ENCODE results near the gene GNB1. TPM values are rescaled to one million over a fixed set of nuclear protein-coding genes. Genes with fewer than 3 reads are reported as not detected.
A peak's percentile ranks its signal among the peaks of the same experiment; 100 is the strongest.

The GNB1 gene
- total RNA-seq, 1 experiment from 2014 or later: 400 TPM

DNA sequence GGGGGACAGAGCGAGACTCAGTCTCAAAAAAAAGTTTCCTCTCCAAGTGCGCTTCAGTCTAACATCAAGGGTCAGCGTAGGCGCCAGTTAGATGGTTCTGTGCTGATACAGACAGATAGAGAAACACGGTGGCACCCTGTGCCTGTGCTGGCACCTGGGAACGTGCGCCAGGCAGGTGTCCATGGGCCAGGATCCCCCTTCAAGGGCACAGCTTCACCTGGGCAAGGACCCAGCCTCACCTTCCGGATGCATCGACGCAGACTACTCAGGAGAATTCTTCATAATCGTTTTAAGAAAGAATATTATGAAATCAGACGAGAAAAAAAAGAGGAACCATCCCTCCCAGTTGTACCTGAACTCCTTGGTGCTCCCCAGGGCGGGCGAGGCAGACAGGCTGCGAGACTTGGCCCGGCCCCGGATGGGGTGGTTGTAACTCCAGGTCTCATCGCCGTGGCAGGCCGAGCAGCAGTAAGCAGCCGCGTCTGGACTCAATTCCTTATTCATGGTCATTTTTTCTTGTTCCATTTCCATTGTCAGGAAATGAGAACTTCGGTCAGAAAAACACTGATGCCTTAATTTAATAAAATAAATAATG lies 125.9 kb downstream of the GNB1 start:
- Histone ChIP-seq H3K14ac (ENCODE audit: insufficient read depth, low read length) (no peak overlapping the region; the same call in 1 of the 2 replicates), H4K8ac (replicated peaks; ENCODE audit: insufficient read length, low read depth, low read length) (no peak overlapping the region), H2BK20ac (ENCODE audit: low read depth, low read length, poor library complexity, severe bottlenecking) (no peak overlapping the region), H3K18ac (ENCODE audit: insufficient read length, low read depth, low read length) (no peak overlapping the region), H2BK15ac (ENCODE audit: low read depth, low read length) (no peak overlapping the region), H4K91ac (ENCODE audit: insufficient read length, low read depth, low read length) (no peak overlapping the region), H2BK12ac (ENCODE audit: insufficient read length, low read depth, low read length) (no peak overlapping the region), H2AK5ac (ENCODE audit: insufficient read length, low read length) (no peak overlapping the region), H3K79me1 (ENCODE audit: insufficient read depth, low read depth, low read length, poor library complexity, severe bottlenecking) (peaks cover 22% of the 10 kb centered on the region), H3T11ph (ENCODE audit: low read length) (no peak overlapping the region), H2BK5ac (ENCODE audit: insufficient read length, low read length) (no peak overlapping the region), H3K4me2 (ENCODE audit: insufficient read depth, insufficient read length, low read length) (no peak overlapping the region), H3K27ac (ENCODE audit: insufficient read length, low read depth, low read length) (no peak overlapping the region), H3K9me3 (ENCODE audit: control insufficient read depth, low read depth, low read length) (no peaks in the 10 kb centered on the region), H3K4me1 (ENCODE audit: insufficient read depth, low read length) (no peaks in the 10 kb centered on the region), H3K27me3 (ENCODE audit: insufficient read depth, low read length) (no peaks in the 10 kb centered on the region), H2BK120ac (ENCODE audit: low read depth, low read length, poor library complexity, severe bottlenecking) (no peak overlapping the region), H3K9ac (ENCODE audit: extremely low read depth, insufficient read length, low read length) (no peak overlapping the region), H2AFZ (ENCODE audit: low read length) (no peak overlapping the region), H3K4ac (ENCODE audit: low read depth, low read length) (no peak overlapping the region), H3K23me2 (ENCODE audit: insufficient read length, low read depth, low read length, poor library complexity, severe bottlenecking) (no peaks in the 10 kb centered on the region), H3K23ac (ENCODE audit: insufficient read length, low read depth, low read length) (no peak overlapping the region), H4K5ac (ENCODE audit: insufficient read length, low read depth, low read length) (no peak overlapping the region), H4K20me1 (ENCODE audit: control insufficient read depth, insufficient read depth, insufficient read length) (no peaks in the 10 kb centered on the region), H3K56ac (ENCODE audit: insufficient read length, low read depth, low read length) (no peak overlapping the region), H3K79me2 (ENCODE audit: insufficient read depth, low read length) (peaks cover 10% of the 10 kb centered on the region; the same call in 1 of the 2 replicates)
- no peak for DNase-seq
- no peaks in the 10 kb centered on the region for H3K4me1 Mint-ChIP-seq
- H3K27me3 Mint-ChIP-seq (ENCODE audit: low read depth): no peaks in the 10 kb centered on the region
- H3K36me3 Mint-ChIP-seq (ENCODE audit: insufficient read depth in 1 of 3, low read depth in 3 of 3): peaks cover 25 to 73% (median 65%) of the 10 kb centered on the region in 3 experiments
- TF ChIP-seq, protein P1, sequence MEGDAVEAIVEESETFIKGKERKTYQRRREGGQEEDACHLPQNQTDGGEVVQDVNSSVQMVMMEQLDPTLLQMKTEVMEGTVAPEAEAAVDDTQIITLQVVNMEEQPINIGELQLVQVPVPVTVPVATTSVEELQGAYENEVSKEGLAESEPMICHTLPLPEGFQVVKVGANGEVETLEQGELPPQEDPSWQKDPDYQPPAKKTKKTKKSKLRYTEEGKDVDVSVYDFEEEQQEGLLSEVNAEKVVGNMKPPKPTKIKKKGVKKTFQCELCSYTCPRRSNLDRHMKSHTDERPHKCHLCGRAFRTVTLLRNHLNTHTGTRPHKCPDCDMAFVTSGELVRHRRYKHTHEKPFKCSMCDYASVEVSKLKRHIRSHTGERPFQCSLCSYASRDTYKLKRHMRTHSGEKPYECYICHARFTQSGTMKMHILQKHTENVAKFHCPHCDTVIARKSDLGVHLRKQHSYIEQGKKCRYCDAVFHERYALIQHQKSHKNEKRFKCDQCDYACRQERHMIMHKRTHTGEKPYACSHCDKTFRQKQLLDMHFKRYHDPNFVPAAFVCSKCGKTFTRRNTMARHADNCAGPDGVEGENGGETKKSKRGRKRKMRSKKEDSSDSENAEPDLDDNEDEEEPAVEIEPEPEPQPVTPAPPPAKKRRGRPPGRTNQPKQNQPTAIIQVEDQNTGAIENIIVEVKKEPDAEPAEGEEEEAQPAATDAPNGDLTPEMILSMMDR (conservative IDR thresholded peaks at IDR 0.05): no peak
- WGBS (ENCODE audit: extremely low coverage, insufficient read length, low lambda C conversion rate): no CpG with 5 or more reads among the region's 23 CpGs
- H3K4me3 Mint-ChIP-seq: no peak overlapping the region
- 0 out of 7 replicates have a peak overlapping the region, but pooled peaks of 1 of the 3 experiments have one; percentile 49 for H3K27ac Mint-ChIP-seq
- H3K9me3 Mint-ChIP-seq: peaks cover 0 to 2% of the 10 kb centered on the region in 2 experiments; a peak in 2 of 5 replicates

Measured in H9 (cell line).